NCI-H524 (cell line): ENCODE results near the gene PPP6R3.

Source experiments
- DNase-seq, 2 experiments: peaks; one replicate each; lab custom pipeline; 2025; lab: John Stamatoyannopoulos, UW

The PPP6R3 gene

DNA sequence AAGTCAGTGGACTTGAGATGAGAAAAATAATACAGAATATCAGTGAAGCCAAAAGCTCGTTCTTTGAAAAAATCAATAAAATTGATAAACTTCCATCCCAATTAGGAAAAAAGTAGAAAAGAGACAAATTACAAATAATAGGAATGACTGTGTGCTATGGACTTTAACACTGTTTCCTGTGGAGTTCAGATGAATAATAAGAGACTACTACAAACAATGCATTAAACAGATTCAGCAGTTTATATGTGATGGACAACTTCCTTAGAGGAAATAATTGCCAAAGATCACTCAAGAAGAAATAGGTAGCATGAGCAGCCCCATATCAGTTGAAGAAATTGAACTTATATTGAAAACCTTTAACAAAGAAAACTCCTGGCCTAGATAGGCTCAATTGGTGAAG lies 99.7 kb downstream of the PPP6R3 start:
- DNase-seq = no peak

DNA sequence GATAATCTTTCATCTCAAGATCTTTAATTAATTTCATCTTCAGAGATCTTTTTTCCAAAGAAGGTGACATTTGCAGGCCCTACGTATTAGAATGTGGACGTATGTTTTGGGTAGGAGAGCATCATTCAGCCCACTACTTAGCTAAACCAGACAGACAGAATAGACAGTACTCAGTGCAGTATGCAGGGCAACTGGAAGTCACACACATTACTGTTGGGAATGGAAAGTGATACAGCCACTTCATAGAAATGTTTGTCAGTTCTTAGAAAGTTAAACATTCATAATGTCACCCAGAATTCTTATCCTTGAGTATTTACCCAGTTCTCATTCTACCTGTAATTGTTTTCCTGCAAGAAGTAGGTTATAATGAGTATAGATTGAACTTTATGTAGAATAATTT lies 102.9 kb downstream of the PPP6R3 start:
- DNase-seq = no peak

DNA sequence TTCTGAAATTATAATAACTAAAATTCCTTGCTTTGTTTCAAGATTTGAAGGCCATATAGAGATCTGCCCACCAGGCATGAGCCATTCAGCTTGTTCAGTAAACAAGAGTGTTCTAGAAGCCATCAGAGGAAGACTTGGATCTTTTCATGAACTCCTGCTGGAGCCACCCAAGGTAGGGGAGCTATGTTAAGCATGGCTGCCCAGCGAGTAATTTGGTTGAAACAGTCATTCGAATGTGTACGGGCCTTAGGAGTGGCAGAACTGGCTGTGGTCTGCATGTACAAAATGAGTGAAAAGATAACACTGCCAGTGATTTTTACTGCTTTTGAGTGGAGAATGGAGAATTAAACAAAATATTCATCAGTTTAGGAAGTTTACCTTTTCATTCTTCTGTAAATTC lies 103.7 kb downstream of the PPP6R3 start:
- DNase-seq = no peak

DNA sequence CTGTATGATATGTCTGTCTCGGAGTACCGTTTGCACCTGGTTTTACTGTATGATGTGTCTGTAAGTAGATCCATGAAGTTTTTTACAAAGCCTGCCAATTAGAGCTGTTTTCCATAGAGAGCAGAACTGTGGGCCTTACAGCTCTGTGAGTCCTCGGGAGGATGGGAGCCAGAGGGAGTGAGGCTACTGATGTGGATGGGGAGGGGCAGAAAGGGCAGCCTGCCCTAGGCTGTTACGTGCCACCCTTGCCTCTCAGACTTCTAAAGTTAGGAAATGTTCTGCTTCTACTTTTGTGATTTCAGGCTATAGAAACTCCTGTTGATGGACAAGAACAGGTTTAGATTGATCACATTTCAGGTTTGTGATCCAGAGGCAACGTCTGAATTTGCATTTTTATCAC lies 105.2 kb downstream of the PPP6R3 start:
- DNase-seq = no peak

DNA sequence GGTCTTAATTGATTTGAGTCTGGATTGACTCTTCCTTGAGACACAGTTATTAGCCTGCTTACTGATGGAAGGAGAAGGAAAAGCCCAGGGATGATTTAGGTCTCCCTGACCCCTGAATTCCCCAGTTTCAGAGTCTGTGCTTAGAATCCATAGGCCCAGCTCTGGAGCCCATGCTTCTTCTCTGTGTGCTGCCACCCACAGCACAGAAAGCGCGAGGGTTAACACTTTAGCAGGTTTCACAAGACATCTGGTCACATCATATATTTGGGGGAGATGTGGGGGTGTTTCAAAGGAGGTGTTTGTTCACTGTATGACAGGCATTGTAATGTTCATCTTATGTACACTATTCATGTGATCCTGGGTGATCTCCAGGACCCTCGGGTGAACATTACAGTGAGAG lies 107.0 kb downstream of the PPP6R3 start:
- no peak for DNase-seq

DNA sequence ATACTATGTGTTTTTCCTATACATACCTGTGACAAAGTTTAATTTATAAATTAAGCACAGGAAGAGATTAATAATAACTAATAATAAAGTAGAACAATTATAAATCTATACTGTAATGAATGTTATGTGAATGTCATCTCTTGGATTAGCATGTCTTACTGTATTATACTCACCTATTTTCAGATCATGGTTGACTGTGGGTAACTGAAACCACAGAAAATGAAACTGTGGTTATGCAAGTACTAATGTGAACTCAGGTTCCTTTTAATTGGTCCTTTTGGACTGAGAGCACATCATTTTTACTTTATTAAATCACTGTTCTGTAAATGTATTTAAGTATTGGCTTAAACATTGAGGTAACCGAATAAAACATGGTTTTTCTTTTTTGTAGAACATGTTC lies 108.8 kb downstream of the PPP6R3 start:
- DNase-seq = no peak

DNA sequence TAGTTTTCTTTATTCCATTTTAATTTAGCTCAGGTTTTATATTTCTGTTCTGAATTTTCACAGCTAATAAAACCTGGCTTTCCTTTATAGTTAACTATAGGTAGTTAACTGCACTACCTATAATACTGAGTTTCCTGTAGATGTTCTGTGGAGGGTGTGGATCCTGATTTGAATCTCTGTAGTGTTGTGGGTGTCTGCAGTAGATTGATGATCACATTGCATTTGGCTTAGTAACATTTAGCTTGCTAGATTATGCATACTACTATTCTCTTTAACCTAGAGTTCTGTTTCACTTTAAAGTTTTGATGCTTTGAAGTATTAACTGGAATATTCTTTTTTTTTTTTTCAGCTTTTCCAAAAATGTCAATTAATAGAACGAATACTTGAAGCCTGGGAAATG lies 110.1 kb downstream of the PPP6R3 start:
- DNase-seq = no peak

DNA sequence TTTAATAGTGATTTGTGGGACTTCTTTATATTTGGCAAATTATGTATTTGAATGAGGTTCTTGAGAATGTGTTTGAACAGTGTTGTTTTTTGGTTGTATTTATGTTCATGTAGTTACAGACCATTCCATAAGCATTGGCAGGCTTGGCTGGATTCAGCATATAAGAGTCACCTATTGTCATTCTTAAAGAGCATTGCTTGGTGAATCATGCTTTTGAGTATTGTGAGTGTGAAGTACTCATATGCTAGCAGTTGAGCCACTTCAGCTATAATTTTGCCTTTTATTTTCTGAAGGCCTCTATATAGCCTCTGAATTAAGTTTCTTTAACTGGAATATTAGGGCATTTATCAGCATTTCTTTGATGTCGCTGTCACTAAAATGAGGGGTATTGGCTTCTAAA lies 113.8 kb downstream of the PPP6R3 start:
- DNase-seq = no peak

DNA sequence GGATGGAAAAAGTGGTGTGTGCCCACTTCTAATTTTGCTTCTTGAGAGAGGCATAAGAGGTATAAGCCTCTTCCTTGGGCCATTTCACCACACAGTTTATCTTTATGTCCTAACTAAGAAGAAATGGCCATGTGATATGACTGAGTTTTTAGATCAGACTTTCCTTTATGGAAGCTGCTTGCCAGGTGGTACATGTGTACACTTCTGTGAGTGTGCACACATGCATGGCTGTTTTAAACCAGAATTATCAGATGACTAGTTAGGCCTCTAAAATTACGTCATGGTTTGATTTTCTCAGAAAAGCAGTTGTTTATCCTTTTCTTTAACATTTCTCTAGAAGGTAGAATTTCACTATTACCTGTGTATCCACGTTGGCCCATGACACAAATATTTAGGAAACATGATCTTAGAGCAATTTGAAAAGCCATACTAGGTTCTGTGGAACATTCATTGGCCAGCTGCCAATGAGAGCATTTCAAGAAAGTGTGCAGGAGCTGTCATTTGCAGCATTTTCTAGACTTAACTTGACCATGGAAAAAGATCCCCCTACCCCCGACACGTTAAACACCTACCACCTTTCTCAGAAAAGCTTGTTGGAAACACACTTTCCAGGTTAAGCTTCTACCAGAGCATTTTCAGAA lies 114.6 kb downstream of the PPP6R3 start:
- DNase-seq = no peak

DNA sequence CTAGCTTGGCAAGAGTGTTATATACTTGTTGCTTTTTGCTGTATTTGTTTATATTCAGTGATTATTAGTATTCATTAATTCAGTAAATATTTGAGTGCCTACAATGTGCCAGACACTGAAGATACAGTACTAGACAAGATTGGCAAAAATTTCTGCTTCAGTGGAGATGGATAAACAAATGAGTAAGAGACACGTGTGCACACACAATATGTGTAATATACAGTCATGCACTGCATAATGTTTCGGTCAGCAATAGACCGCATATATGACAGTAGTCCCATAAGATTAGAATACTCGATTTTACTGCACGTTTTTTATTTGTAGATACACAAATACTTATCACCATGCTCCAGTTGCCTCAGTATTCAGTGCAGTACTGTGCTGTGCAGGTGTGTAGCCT lies 118.9 kb downstream of the PPP6R3 start:
- DNase-seq = no peak

DNA sequence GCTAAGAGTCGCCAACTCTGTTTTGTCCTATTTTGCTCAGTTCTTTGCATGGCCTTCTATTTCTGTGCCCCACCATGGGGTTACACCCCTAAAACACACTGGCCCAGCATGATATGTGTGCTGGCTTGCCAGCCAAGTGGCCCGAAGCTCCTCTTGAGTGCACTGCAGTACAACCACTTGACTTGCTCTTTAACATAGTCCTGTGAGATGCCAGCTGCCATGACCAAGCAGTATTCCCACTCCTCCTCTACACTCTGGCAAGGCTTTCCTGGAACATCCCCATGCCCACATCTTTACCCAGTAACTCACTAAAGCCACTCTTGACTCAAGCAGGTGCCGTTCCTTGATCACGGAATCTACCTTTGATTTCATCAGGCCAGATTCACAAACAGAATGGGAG lies 120.9 kb downstream of the PPP6R3 start:
- DNase-seq = peak in 1 of 2 experiments; percentile 62

DNA sequence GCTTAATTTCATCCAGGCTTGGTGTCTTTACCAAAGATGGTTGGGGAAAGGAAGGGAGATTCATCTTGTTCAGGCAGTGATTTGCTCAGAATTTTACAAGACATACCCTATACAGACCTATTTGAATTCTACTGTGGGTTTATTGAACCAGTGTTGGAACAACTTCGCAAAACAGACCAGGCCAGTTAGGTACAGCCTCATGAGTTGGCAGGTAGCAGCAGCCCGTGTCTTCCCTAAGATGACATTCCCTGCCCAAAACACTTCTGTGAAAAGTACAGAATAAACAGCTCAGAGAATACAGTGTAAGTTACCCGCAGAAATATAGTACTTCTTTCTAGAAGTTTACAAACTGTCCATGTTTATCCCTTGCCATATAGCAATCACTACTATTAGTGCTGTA lies 121.3 kb downstream of the PPP6R3 start:
- no peak for DNase-seq

DNA sequence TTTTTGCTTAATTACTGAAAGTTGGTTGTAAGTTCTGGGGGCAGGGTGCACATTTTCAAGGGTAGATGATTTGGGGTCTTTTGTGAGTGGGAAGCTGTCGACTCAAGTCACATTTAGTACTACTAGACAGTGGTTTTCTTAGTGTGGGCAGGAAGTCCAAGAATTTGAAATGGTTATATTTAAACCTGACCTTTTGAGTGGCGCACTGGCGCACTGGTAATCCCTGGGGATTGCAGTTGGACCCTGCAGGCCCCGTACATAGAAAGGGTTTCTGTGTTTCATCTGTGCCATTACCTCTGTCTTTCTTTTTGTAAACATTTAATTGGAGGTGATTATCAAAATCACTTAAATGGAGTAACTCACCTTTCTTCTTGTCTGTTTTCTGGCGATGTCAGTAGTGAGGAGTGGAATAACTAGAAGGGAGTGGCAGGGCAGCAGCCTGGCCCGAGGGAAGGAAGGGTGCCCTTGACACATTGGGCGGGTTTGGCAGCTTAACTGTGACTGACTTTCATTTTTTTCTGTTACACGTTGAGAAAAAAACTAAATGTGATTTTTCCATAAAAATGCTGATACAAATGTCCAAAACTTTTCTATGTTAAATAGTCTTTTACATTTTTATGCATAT lies 122.0 kb downstream of the PPP6R3 start:
- no peak for DNase-seq

DNA sequence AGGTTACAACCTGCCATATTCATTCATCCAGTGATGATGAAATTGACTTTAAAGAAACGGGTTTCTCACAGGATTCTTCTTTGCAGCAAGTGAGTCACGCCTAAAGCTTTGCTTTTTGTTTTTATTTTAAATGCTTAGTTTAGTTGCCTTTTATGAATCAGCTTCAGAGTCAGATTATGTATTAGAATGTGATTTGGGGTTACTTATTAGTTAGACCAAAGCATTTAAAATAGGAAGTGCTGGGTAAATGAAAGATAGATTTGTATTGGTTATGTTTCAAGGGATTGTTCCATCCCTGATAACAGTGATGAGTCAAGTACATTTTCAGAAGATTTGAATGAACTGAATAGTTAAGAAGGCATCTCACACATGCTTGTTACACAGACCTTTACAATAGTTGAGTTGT lies 122.5 kb downstream of the PPP6R3 start:
- DNase-seq = no peak

DNA sequence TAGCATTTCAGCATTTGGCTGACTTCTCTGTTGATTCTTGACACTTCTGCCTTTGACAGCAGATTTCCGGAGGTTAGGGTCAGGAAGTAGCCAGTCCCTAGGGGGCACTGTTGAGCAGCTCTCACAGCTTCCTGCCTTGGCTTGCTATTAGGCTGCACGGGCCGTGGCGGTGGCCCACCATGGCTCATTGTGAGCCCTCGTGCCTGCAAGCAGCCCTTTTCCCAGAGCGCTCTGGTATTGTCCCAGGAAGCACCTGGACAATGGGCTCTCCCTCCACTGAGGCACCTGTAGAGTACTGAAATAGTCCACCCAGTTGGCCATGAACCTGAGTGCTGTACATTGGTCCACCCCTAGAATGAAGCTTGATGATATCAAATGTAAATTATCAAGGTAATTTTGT lies 123.5 kb downstream of the PPP6R3 start:
- DNase-seq = peak in 1 of 2 experiments; percentile 23

DNA sequence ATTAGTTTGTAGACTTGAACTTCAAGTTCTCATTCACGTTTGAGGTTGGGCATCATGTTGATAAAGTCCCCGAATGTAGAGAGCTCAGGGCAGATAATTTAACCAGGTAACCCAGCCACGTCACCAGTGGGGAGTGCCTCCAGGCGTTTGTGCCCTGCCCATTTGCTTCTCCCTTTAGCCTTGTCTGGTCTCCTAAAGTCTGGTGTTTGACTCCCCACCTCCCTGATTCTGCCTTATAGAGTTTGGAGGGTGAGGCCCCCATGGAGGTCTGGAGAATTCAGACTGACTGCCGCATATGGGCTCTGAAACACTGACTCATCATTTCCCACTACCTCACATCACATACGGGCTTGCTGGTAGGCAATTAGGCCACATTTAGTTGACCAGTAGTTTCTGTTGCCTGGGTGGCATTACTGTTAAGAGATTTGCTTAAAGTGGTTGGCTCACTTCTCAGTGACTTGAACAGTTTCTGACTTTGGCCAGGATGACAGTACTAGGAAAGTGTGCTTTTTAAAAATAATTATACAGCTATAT lies 124.5 kb downstream of the PPP6R3 start:
- no peak for DNase-seq

DNA sequence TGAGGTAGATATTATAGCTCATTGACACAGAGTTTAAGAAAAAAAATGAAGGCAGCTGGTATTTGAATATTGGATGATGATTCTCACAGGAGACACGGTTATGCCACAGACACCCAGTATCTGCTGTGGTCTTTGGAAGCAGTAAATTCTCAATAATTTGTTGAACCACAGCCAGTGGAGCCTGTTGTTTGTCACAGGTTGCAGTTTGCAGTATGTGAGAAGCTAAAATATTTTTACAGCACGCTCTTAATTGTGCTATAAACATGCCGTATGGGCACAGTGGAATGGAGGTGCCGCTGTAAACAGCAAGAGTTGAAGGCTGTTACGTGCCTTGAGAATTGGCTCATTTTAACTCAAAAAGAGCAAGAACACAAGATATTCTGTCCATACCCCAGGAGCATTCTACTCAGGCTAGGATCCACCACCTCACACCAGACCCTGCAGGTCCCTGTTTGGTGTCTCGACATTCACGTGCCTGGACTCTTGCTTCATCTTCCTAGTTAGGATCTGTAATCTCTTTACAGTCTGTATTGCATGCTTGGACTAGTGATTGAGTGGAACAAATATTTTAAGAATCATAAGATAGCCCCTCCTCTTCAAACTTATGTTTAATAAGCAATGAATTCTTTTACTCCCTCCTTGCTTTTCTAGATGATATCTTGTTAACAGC lies 129.1 kb downstream of the PPP6R3 start:
- no peak for DNase-seq

DNA sequence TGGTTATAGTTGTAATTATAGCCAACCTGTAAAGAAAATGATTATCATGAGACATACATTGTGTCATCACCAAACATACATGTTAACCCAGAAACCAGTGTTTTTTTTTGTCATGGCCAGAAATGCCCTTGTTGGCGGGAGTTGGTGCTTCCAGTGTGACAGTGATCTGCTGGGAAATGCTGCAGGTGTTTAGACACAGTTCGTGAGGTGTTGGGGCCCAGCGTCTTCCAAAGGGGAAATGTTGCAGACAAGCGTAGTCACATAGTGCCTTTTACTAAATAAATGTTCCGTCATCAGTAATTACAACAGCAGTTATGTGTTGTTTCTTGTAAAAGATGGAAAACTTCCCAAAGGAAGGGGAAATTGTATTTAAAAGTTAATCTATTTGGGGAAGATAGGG lies 131.2 kb downstream of the PPP6R3 start:
- no peak for DNase-seq

DNA sequence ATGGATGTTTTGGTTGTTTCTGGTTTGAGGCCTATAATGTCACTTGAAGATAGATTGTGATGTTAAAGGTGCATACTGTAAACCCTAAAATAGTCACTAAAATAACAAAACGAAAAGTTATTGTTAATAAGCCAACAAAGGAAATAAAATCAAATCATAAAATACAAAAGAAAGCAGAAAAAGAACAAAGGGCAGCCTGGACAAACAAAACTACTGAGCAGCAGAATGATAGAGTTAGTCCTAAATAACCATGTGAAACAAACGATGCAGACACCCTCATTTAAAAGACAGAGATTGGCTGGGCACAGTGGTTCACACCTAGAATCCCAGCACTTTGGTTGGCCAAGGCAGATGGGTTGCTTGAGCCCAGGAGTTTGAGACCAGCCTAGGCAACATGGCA lies 132.9 kb downstream of the PPP6R3 start:
- DNase-seq = no peak

DNA sequence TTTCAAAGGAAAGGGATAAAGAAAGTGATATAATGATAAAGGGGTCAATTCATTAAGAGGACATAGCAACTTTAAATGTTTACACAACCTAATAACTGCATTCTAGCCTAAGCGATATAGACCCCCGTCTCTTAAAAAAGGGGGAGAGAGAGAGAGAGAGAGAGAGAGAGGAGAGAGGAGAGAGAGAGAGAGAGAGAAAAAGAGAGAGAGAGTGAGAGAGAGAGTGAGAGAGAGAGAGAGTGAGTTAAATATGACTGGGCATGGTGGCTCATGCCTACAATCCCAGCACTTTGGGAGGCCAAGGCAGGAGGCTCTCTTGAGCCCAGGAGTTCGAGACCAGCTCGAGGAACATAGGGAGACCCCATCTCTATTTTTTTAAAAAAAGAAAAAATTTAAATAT lies 133.6 kb downstream of the PPP6R3 start:
- DNase-seq = no peak

DNA sequence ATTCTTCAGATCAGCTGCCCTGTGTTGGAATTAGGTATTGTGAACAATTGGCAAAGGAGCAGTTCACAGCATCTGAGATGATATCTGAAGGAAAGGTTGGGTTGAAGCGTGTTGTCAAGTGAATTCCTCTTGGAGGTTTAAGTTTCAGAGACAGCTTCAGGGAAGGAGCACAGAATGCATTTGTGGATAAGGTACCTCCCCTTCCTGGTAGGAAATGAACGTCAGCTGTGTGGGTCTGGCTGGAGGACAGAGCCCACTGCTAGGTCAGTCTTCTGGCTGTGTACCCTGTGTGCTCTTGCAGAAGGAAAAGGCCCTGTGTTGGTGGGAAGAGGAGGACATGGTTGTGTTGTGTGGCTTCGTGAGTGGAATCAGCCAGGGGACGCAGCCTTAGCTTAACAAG lies 135.7 kb downstream of the PPP6R3 start:
- no peak for DNase-seq

DNA sequence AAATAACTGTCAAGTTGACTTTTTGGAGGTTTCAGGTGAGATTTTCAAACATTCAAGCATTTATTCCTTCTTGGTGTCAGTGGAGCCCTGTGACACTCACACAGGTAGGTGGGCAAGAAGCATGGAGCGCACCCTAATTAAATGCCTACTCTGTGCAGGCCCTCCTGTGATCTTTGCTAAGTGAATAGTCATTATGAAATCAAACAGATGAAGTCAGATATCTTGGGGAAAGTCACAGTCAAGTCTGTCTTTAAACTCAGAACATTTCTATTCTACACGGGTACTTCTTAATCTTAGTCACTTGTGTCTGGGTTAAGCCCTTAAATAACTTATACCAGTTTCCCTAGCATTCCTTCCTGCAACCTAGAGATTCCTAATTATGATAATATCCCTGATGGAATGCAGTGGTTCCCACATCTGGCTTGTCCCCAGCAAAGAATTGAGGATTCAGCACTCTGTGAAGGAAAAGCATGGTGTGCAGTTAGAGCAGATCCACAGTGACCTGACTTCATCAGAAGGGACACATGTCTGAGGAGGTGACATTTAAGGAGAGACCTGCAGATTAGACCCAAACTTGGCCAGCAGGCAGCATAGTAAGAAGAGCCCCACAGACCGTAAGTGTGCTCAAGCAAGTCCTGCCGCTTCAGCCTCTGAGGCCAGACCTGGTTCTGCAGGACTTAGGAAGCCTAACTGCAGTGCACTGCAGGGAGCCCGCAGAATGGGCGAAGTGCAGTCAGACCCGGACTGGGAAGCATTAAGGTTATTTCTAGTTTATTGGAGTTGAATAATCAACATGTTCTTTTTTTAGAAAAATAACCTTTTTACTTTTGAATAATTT lies 138.5 kb downstream of the PPP6R3 start:
- no peak for DNase-seq

DNA sequence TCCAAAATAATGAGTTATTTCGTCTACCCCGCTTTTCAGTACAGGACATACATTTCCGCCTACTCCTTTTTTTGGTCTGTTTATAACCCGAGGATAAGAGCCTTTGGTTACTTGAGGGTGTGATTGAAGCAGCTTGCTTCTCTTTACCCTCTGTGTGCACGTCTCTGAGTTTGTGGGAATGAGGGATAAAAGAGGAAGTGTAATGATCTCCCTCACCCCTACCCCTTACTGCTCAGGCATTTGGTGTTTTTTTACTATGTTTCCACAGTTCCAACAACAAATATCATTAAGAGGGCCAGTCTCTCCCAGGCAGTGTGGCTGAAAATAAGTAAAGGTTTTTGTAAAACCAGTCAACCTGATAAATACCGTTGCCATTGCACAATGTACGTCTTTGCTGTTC lies 140.6 kb downstream of the PPP6R3 start:
- DNase-seq = no peak
